ENCODE data around the gene CEACAM4.

Gene CEACAM4

DNA sequence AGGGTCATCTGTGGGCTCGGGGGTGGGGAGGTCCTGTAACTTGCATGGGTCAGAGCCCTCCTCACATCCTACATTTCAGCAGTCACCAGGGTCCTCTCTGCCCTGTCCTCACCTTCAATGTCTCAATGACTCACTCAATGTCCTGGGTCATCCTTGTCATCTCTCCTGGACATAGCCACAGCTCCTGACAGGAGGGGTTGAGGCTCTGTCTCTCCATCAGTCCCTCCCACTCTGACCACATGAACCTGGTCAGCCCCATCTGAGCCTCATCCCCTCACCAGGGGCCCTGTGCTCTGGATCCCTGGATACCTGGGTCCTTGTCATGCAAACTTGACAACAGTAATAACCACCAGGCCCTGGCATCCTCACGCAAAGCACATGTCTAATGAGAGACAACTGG, 37.5 kb downstream of the CEACAM4 start:
- TF ChIP-seq FOXM1 (IDR thresholded peaks at IDR 0.05; ENCODE audit: borderline replicate concordance, low read depth) (no peak), YY1 (IDR thresholded peaks at IDR 0.05; ENCODE audit: low read depth) (no peak), TEAD4 (IDR thresholded peaks at IDR 0.05) (no peak), NFIC (IDR thresholded peaks at IDR 0.05) (no peak), ZBTB7A (IDR thresholded peaks at IDR 0.05; ENCODE audit: low read depth) (no peak)

DNA sequence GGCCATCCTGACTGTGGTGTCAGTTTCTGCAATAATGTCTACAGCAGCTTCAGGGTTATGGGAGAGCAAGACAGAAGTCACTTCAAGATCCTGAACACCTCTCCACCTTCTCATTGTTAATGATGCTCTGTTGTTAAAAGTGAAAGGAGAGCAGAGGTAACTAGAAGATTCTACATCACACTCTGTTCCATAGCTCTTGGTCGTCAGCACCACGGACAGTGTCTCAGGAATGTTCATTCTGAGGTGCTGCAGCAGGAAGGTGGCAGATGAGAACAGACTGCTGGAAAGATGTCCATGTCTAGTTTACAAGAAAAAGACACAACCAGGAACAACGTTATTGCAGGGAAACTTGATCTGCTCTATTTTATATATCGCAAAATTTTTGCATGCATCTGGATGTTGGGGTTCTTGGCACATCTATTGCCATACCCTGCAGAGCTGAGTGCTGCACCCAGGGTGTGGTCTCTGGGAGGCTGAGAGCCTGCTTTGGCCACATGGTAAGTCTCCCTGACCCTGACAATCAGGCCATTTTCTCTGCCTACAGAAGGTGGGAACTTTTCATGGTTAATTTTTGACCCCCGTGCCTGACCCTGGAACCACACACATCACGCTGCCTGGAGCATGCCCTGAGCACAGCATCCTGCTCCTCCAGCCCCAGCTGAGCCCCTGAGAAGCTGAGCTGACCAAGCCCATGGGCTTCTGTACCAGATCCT, 38.2 kb downstream of the CEACAM4 start:
- TF ChIP-seq RAD21 (IDR thresholded peaks at IDR 0.05; ENCODE audit: low read depth) = no peak
- TF ChIP-seq, protein P1, sequence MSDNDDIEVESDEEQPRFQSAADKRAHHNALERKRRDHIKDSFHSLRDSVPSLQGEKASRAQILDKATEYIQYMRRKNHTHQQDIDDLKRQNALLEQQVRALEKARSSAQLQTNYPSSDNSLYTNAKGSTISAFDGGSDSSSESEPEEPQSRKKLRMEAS (IDR thresholded peaks at IDR 0.05) = no peak
- TF ChIP-seq, protein P2, sequence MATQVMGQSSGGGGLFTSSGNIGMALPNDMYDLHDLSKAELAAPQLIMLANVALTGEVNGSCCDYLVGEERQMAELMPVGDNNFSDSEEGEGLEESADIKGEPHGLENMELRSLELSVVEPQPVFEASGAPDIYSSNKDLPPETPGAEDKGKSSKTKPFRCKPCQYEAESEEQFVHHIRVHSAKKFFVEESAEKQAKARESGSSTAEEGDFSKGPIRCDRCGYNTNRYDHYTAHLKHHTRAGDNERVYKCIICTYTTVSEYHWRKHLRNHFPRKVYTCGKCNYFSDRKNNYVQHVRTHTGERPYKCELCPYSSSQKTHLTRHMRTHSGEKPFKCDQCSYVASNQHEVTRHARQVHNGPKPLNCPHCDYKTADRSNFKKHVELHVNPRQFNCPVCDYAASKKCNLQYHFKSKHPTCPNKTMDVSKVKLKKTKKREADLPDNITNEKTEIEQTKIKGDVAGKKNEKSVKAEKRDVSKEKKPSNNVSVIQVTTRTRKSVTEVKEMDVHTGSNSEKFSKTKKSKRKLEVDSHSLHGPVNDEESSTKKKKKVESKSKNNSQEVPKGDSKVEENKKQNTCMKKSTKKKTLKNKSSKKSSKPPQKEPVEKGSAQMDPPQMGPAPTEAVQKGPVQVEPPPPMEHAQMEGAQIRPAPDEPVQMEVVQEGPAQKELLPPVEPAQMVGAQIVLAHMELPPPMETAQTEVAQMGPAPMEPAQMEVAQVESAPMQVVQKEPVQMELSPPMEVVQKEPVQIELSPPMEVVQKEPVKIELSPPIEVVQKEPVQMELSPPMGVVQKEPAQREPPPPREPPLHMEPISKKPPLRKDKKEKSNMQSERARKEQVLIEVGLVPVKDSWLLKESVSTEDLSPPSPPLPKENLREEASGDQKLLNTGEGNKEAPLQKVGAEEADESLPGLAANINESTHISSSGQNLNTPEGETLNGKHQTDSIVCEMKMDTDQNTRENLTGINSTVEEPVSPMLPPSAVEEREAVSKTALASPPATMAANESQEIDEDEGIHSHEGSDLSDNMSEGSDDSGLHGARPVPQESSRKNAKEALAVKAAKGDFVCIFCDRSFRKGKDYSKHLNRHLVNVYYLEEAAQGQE (IDR thresholded peaks at IDR 0.05; ENCODE audit: low read depth) = peak; percentile 95
- no peak for TF ChIP-seq TCF12 (IDR thresholded peaks at IDR 0.05; ENCODE audit: low read depth)
- TF ChIP-seq CREB1 (IDR thresholded peaks at IDR 0.05; ENCODE audit: low read depth) = no peak
- TF ChIP-seq TEAD4 (IDR thresholded peaks at IDR 0.05) = peak; percentile 97
- TF ChIP-seq FOXM1 (IDR thresholded peaks at IDR 0.05; ENCODE audit: borderline replicate concordance, low read depth) = no peak

DNA sequence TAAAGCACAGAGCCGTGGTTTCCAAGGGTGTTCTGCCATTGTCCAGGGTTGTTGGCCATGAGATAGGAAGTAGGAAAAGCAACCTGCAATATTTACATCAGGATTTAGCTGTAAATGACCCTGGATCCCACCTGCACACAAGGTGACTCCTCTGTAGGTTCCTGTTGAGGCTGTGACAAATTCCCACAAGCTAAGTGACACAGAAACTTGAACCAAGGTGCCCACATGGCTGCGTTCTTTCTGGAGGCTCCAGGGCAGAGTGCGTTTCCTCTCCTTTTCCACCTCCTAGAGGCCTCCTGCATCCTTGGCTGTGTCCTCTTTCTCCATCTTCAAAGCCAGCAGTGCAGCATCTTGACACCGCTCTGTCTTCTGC, 39.0 kb downstream of the CEACAM4 start:
- no peak for TF ChIP-seq TCF12 (IDR thresholded peaks at IDR 0.05; ENCODE audit: low read depth)

DNA sequence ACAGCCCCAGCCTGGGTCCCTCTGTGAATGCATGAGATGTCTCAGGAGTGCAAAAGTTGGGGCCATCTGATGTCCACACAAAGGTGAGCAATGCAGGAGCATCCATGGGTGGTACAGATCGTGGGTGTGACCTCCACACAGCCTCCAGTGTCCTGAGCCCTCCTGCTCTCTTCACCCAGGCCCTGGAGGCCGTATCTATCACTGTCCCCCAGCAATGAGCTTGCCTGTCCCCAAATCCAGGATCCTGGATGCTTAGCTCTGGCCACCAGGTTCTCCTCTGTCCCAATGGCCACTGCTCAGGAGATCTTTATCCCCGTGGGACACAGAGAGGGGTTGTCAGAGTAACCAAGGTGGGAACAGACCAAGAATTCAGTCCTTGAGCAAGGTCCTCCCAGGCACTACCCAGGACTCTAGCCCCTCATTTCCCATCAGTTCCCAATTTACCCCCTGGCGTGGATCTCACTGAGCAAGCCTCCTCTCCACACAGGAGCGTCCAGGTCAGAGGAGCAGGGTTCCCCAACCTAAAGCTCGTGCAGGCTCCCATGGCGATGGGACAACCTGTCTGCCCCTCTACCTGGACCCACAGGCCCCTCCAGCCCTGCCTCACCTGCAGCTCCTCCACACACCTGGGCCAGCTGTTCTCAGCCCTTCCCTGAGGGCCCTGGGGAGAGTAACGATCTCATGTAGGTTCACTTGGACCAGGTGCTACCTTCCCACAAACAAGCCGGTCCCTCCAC, 39.6 kb downstream of the CEACAM4 start:
- TF ChIP-seq, protein P1 (IDR thresholded peaks at IDR 0.05) = no peak
- no peak for TF ChIP-seq TEAD4 (IDR thresholded peaks at IDR 0.05)

DNA sequence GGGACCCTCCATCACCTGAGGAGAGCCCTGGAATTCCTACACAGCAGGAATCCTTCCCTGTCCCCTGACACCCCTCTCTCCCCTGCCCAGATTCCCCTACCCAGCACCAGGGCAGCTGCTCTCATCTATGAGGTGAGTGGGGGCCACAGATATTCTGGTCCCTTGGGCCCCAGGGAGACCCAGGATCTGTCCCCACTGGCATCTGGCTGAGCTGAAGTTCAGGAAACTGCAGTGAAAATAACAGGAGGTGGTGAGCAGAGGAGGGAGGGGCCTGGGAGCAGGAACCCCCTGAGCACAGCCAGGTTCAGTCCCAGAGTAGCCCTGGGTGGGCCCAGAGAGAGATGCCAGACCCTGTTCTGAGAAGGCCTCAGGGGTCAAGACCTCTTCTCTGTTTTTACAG, 40.8 kb downstream of the CEACAM4 start:
- TF ChIP-seq FOXM1 (IDR thresholded peaks at IDR 0.05; ENCODE audit: borderline replicate concordance, low read depth) = no peak
- no peak for TF ChIP-seq TCF12 (IDR thresholded peaks at IDR 0.05; ENCODE audit: low read depth)
- TF ChIP-seq YY1 (IDR thresholded peaks at IDR 0.05; ENCODE audit: low read depth) = no peak
- TF ChIP-seq, protein P3, sequence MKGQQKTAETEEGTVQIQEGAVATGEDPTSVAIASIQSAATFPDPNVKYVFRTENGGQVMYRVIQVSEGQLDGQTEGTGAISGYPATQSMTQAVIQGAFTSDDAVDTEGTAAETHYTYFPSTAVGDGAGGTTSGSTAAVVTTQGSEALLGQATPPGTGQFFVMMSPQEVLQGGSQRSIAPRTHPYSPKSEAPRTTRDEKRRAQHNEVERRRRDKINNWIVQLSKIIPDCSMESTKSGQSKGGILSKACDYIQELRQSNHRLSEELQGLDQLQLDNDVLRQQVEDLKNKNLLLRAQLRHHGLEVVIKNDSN (IDR thresholded peaks at IDR 0.05) = no peak
- TF ChIP-seq EP300 (IDR thresholded peaks at IDR 0.05; ENCODE audit: borderline replicate concordance) = no peak
- TF ChIP-seq TEAD4 (IDR thresholded peaks at IDR 0.05) = no peak
- TF ChIP-seq TAF1 (IDR thresholded peaks at IDR 0.05; ENCODE audit: low read depth) = no peak
- no peak for TF ChIP-seq EGR1 (IDR thresholded peaks at IDR 0.05)
- TF ChIP-seq, protein P1 (IDR thresholded peaks at IDR 0.05) = no peak
- no peak for TF ChIP-seq CREB1 (IDR thresholded peaks at IDR 0.05; ENCODE audit: low read depth)
- TF ChIP-seq NFIC (IDR thresholded peaks at IDR 0.05) = no peak
- TF ChIP-seq, protein P2 (IDR thresholded peaks at IDR 0.05; ENCODE audit: low read depth) = no peak
- no peak for TF ChIP-seq RAD21 (IDR thresholded peaks at IDR 0.05; ENCODE audit: low read depth)
- no peak for TF ChIP-seq ZBTB7A (IDR thresholded peaks at IDR 0.05; ENCODE audit: low read depth)
- TF ChIP-seq CEBPB (IDR thresholded peaks at IDR 0.05) = no peak

DNA sequence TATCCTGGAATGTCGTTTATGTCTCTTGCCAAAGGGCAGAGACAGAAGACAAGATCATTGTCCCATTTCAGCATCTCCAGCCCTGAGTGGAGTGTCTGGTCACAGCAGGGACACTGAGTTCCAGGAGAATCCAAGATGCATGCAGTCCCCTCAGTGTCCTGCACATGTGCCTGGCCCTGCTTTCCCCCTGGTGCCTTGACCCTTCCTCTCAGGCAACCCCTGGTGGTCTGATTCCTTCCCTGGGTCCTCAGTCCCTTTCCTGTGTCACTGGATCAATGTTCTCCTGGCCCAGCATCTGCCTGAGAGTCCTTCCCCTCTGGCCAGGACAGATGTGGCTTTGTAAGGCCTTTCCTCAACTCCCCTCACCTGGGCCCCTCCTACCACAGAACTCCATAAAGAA, 41.9 kb downstream of the CEACAM4 start:
- TF ChIP-seq NFIC (IDR thresholded peaks at IDR 0.05) = no peak
- TF ChIP-seq EGR1 (IDR thresholded peaks at IDR 0.05) = no peak
- TF ChIP-seq, protein P3 (IDR thresholded peaks at IDR 0.05) = no peak
- TF ChIP-seq YY1 (IDR thresholded peaks at IDR 0.05; ENCODE audit: low read depth) = no peak
- TF ChIP-seq, protein P2 (IDR thresholded peaks at IDR 0.05; ENCODE audit: low read depth) = no peak
- TF ChIP-seq RAD21 (IDR thresholded peaks at IDR 0.05; ENCODE audit: low read depth) = no peak
- no peak for TF ChIP-seq CEBPB (IDR thresholded peaks at IDR 0.05)
- TF ChIP-seq, protein P1 (IDR thresholded peaks at IDR 0.05) = no peak
- no peak for TF ChIP-seq ZBTB7A (IDR thresholded peaks at IDR 0.05; ENCODE audit: low read depth)
- no peak for TF ChIP-seq EP300 (IDR thresholded peaks at IDR 0.05; ENCODE audit: borderline replicate concordance)
- no peak for TF ChIP-seq TAF1 (IDR thresholded peaks at IDR 0.05; ENCODE audit: low read depth)
- no peak for TF ChIP-seq TCF12 (IDR thresholded peaks at IDR 0.05; ENCODE audit: low read depth)
- TF ChIP-seq CREB1 (IDR thresholded peaks at IDR 0.05; ENCODE audit: low read depth) = no peak
- no peak for TF ChIP-seq FOXM1 (IDR thresholded peaks at IDR 0.05; ENCODE audit: borderline replicate concordance, low read depth)
- no peak for TF ChIP-seq TEAD4 (IDR thresholded peaks at IDR 0.05)

All from Ishikawa (cell line).